Measurements from ENCODE around the gene LRMDA. TPM values are rescaled to one million over a fixed set of nuclear protein-coding genes. Genes with fewer than 3 reads are reported as not detected.

Gene LRMDA
- total RNA-seq, 2 experiments from 2014 or later = not detected

DNA sequence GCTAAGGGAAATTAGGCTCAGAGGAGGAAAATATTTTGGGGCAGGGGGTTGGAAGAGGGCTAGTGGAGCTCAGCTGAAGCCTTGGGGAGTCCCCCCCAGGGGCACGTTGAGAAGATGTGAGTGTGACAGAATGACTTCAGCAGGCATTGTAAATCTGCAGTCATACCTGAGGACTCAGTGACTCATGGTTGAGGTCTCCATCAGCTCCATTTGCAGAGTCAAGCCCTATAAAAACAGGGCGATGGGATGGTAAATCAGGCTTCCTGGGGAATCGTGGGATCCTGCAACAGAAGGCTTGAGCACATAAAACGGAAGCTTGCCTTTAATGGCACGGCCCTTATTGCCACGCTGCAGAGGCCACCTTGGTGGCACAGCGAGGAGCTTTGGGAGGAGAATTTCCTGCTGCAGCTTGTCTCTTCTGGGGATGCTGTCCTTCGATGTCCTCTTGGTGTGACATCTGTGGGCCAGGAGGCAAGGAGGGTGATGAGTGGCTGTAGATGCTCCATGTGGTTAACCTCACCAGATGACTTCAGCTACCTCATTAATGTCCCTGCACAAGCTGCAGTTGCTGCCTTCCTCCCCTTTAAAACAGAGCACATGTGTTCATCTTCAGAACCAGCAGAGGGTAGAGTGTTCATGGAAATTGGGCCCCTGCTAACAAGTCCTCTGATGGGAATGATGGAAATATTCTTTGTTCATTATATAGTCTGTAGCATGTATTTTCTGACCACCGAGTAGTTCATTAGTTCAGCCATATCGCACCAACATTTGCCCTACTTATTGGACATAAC lies 285.9 kb downstream of the LRMDA start:
- DNase-seq = no peak
- Mint-ChIP-seq H3K4me3 (no peak overlapping the region), H3K27ac (no peak overlapping the region), H3K4me1 (ENCODE audit: low read depth) (no peaks in the 10 kb centered on the region), H3K9me3 (no peaks in the 10 kb centered on the region), H3K36me3 (ENCODE audit: low read depth) (no peaks in the 10 kb centered on the region), H3K27me3 (ENCODE audit: low read depth) (peaks cover 12% of the 10 kb centered on the region)
- CTCF ChIA-PET = no interaction called here
- intact Hi-C loops (cut with micrococcal nuclease) = no loop called here

GRCh38 chr10:75718991-75719390 lies 287.6 kb downstream of the LRMDA start:
- intact Hi-C loops (cut with micrococcal nuclease) = no loop called here
- CTCF ChIA-PET = interaction anchor here (0.6 kb wide), 1 partner anchor 783 kb away, joined by 3 read pairs; no protein-coding TSS in a partner anchor
- DNase-seq = no peak
- no peaks in the 10 kb centered on the region for H3K9me3 Mint-ChIP-seq
- no peak overlapping the region for H3K27ac Mint-ChIP-seq
- H3K27me3 Mint-ChIP-seq (ENCODE audit: low read depth) = peaks cover 6% of the 10 kb centered on the region
- H3K4me1 Mint-ChIP-seq (ENCODE audit: low read depth) = no peaks in the 10 kb centered on the region
- no peak overlapping the region for H3K4me3 Mint-ChIP-seq
- no peaks in the 10 kb centered on the region for H3K36me3 Mint-ChIP-seq (ENCODE audit: low read depth)

DNA sequence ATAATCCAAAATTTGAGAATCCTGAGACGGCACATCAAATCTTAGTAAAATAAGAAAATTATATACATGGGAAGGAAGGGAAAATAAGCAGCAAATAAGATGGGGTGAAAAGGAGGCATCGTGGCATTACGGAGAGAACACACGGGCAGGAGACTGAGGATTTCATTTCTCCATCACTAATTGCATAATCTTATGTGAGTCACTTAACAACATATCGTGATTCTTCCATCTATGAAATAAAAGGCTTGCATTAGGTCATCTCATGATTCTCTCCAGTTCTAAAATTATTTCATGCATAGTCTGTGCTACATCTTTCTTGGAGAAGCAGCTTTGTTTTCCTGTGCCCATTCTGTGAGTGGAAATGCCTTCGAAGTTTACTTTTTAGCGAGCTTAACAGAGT lies 288.7 kb downstream of the LRMDA start:
- H3K36me3 Mint-ChIP-seq (ENCODE audit: low read depth) = no peaks in the 10 kb centered on the region
- H3K27ac Mint-ChIP-seq = no peak overlapping the region
- no peak overlapping the region for H3K4me3 Mint-ChIP-seq
- no peaks in the 10 kb centered on the region for H3K9me3 Mint-ChIP-seq
- intact Hi-C loops (cut with micrococcal nuclease) = no loop called here
- CTCF ChIA-PET = no interaction called here
- DNase-seq = no peak
- peaks cover 2% of the 10 kb centered on the region for H3K27me3 Mint-ChIP-seq (ENCODE audit: low read depth)
- no peaks in the 10 kb centered on the region for H3K4me1 Mint-ChIP-seq (ENCODE audit: low read depth)

DNA sequence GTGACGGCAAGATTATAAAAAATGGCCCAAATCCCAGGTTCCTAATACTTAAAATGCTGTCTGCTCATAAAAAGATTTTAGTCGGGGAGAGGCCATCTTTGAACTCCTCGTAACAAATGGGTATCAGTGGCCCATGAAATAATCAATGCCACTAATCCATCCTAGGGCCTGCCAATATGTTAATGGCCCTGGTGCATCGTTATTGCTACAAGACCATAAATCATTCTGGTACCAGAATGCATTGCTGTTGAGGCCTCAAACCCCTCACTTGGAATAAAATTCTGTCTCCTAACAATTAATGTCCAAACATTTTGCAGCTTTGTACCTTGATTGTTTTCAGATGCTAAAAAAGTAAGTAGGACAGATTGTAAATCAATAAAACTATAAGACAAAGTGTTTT lies 290.6 kb downstream of the LRMDA start:
- DNase-seq = no peak
- intact Hi-C loops (cut with micrococcal nuclease) = no loop called here
- H3K4me1 Mint-ChIP-seq (ENCODE audit: low read depth) = no peaks in the 10 kb centered on the region
- no peaks in the 10 kb centered on the region for H3K36me3 Mint-ChIP-seq (ENCODE audit: low read depth)
- CTCF ChIA-PET = no interaction called here
- no peak overlapping the region for H3K27ac Mint-ChIP-seq
- H3K4me3 Mint-ChIP-seq = no peak overlapping the region
- no peaks in the 10 kb centered on the region for H3K9me3 Mint-ChIP-seq
- H3K27me3 Mint-ChIP-seq (ENCODE audit: low read depth) = no peaks in the 10 kb centered on the region

DNA sequence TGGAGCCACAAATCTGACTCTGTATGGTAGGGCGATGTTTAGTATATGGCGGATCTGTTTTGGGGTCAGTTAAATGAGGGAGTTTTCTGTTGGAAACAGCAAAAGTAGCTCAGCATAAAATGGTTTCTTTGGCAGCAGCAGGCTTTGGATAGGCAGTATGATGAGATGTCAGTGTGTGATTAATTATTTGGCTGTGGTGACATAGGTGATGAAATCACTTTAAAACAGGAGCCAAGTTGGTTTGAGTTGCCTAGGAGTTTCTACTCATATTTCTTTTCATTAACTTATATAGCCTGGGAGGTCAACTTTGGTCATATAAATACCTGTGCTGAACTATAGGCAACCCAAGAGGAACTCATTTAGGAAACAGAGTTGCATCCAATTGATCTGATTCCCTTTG lies 291.2 kb downstream of the LRMDA start:
- no peak for DNase-seq
- H3K4me3 Mint-ChIP-seq = no peak overlapping the region
- CTCF ChIA-PET = no interaction called here
- no peaks in the 10 kb centered on the region for H3K36me3 Mint-ChIP-seq (ENCODE audit: low read depth)
- H3K27me3 Mint-ChIP-seq (ENCODE audit: low read depth) = no peaks in the 10 kb centered on the region
- intact Hi-C loops (cut with micrococcal nuclease) = no loop called here
- H3K4me1 Mint-ChIP-seq (ENCODE audit: low read depth) = no peaks in the 10 kb centered on the region
- no peak overlapping the region for H3K27ac Mint-ChIP-seq
- H3K9me3 Mint-ChIP-seq = no peaks in the 10 kb centered on the region

- intact Hi-C loops (cut with micrococcal nuclease) = no loop called here
Observed at GRCh38 chr10:75723319-75723980, 292.0 kb downstream of the LRMDA start.

DNA sequence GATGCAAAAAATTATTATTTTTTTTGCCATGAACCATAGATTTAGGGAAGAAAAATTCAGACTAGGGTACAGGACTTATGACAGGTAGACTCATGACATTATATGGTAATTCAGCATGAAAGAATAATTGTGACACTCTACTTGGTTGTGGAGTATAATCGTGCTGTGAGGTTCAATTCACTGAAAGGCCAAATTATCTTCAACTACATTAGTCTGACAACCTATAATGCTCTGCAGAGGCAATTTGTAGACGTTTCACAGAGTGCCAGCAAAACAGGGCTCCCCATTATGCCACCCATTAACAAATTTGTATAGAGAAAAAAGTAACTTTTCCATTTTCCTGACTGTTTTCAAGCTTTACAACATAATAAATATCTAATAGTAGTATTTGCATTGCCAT lies 292.6 kb downstream of the LRMDA start:
- Mint-ChIP-seq H3K27me3 (ENCODE audit: low read depth) (no peaks in the 10 kb centered on the region), H3K27ac (no peak overlapping the region), H3K36me3 (ENCODE audit: low read depth) (no peaks in the 10 kb centered on the region), H3K4me1 (ENCODE audit: low read depth) (no peaks in the 10 kb centered on the region), H3K4me3 (no peak overlapping the region), H3K9me3 (no peaks in the 10 kb centered on the region)
- intact Hi-C loops (cut with micrococcal nuclease) = no loop called here
- DNase-seq = no peak
- CTCF ChIA-PET = interaction anchor here (0.7 kb wide), 1 partner anchor 328 kb away, joined by 3 read pairs; no protein-coding TSS in a partner anchor

More at GRCh38 chr10:75723319-75723980, 292.0 kb downstream of the LRMDA start:
- Mint-ChIP-seq H3K36me3 (ENCODE audit: low read depth) (no peaks in the 10 kb centered on the region), H3K27me3 (ENCODE audit: low read depth) (no peaks in the 10 kb centered on the region), H3K27ac (no peak overlapping the region), H3K4me1 (ENCODE audit: low read depth) (no peaks in the 10 kb centered on the region), H3K9me3 (no peaks in the 10 kb centered on the region), H3K4me3 (no peak overlapping the region)
- CTCF ChIA-PET = no interaction called here
- no peak for DNase-seq

GRCh38 chr10:75726522-75727483 lies 295.4 kb downstream of the LRMDA start:
- no peak for DNase-seq
- Mint-ChIP-seq H3K4me1 (ENCODE audit: low read depth) (no peaks in the 10 kb centered on the region), H3K4me3 (no peak overlapping the region), H3K27ac (no peak overlapping the region), H3K36me3 (ENCODE audit: low read depth) (no peaks in the 10 kb centered on the region), H3K27me3 (ENCODE audit: low read depth) (no peaks in the 10 kb centered on the region), H3K9me3 (no peaks in the 10 kb centered on the region)
- CTCF ChIA-PET = no interaction called here
- intact Hi-C loops (cut with micrococcal nuclease) = no loop called here

GRCh38 chr10:75730847-75731246 lies 299.4 kb downstream of the LRMDA start:
- DNase-seq = no peak
- H3K27me3 Mint-ChIP-seq (ENCODE audit: low read depth) = no peaks in the 10 kb centered on the region
- H3K9me3 Mint-ChIP-seq = no peaks in the 10 kb centered on the region
- no peak overlapping the region for H3K4me3 Mint-ChIP-seq
- no peak overlapping the region for H3K27ac Mint-ChIP-seq
- intact Hi-C loops (cut with micrococcal nuclease) = no loop called here
- no peaks in the 10 kb centered on the region for H3K4me1 Mint-ChIP-seq (ENCODE audit: low read depth)
- CTCF ChIA-PET = interaction anchor here (0.6 kb wide), 1 partner anchor 495 kb away, joined by 3 read pairs; no protein-coding TSS in a partner anchor
- H3K36me3 Mint-ChIP-seq (ENCODE audit: low read depth) = no peaks in the 10 kb centered on the region

- DNase-seq = no peak
- Mint-ChIP-seq H3K4me1 (ENCODE audit: low read depth) (no peaks in the 10 kb centered on the region), H3K9me3 (no peaks in the 10 kb centered on the region), H3K36me3 (ENCODE audit: low read depth) (no peaks in the 10 kb centered on the region), H3K27me3 (ENCODE audit: low read depth) (no peaks in the 10 kb centered on the region), H3K4me3 (no peak overlapping the region), H3K27ac (no peak overlapping the region)
- CTCF ChIA-PET = interaction anchor here (0.6 kb wide), 1 partner anchor 77 kb away, joined by 4 read pairs; no protein-coding TSS in a partner anchor
- intact Hi-C loops (cut with micrococcal nuclease) = no loop called here
Observed at GRCh38 chr10:75733135-75733890, 301.9 kb downstream of the LRMDA start.

DNA sequence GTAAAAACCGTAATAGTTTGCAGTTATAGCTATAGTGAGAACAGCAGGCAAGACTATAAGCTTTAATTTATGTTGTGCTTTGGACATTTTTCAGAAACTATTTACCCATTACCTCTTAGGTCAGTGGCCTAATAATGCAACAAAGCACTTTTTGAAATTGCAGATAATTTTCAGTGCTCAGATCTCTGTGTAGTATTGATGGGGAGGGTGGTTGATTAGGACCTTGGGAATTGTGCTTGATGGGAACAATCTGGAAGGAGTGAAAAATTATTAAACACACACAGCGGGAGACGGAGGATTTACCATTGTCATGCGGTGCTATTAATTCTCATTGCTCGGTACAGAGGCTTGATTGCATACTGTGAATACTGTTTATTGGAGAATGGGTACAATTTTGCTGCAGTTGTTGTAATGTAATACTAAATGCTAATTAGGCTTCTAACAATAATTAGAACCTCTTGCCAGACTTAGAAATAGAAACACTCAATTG lies 304.8 kb downstream of the LRMDA start:
- intact Hi-C loops (cut with micrococcal nuclease) = no loop called here
- CTCF ChIA-PET = no interaction called here
- no peak for DNase-seq
- Mint-ChIP-seq H3K9me3 (no peaks in the 10 kb centered on the region), H3K4me3 (no peak overlapping the region), H3K27me3 (ENCODE audit: low read depth) (no peaks in the 10 kb centered on the region), H3K27ac (no peak overlapping the region), H3K36me3 (ENCODE audit: low read depth) (no peaks in the 10 kb centered on the region), H3K4me1 (ENCODE audit: low read depth) (no peaks in the 10 kb centered on the region)

Data from activated naive CD4-positive, alpha-beta T cell treated with anti-CD3 and anti-CD28 coated beads for 36 hours (primary cell).